A549 (cell line): ENCODE results near the gene CACNA2D2. TPM values are rescaled to one million over a fixed set of nuclear protein-coding genes. Genes with fewer than 3 reads are reported as not detected.

Source experiments
- ATAC-seq, 2 experiments: fragments of 200-7000 bp in 1 of 2; fragments of >200 bp in 1 of 2; cut with Nextera tagmentation in 1 of 2; cut with Tn5 transposase in 1 of 2; 3 replicates each; pipeline versions ENCODE4 v1.8.0 to v1.9.1; 2018 to 2020; ENCODE audit warnings: mild to moderate bottlenecking in 1 of 2, moderate library complexity in 1 of 2
- CTCF ChIA-PET: fragments of 300-600 bp; sonication (Branson Sonifier 250); formaldehyde crosslinking; extraction: SDS; loops from one replicate; lab custom pipeline; 2021; ENCODE audit warnings: antibody characterized with exemption, inconsistent platforms; lab: Yijun Ruan, JAX
- POLR2A ChIA-PET: fragments of 350-600 bp; formaldehyde crosslinking; extraction: SDS; loops from one replicate; lab custom pipeline; 2021; ENCODE audit warnings: antibody characterized with exemption, inconsistent platforms; lab: Yijun Ruan, JAX
- DNase-seq, 2 experiments: peaks; one replicate each; pipeline versions ENCODE4 v3.0.0 to v3.0.0-alpha.2; 2011 to 2016; ENCODE audit warnings: low read depth in 1 of 2, low spot score in 1 of 2
- FAIRE-seq: peaks from 2 replicates; lab custom pipeline; 2011; peaks lifted over from hg19 to GRCh38; lab: Jason Lieb, UNC
- H3K27ac ChIP-seq, 2 experiments: fragments of >200 bp; sonication (Bioruptor Twin); formaldehyde crosslinking; 3 replicates each; pipeline ENCODE4 v1.5.1; 2016 to 2017
- H3K4me1 ChIP-seq: fragments of >200 bp; sonication (Bioruptor Twin); formaldehyde crosslinking; 3 replicates; pipeline ENCODE4 v1.6.1; 2016
- H3K4me2 ChIP-seq: fragments of >200 bp; sonication (Bioruptor Twin); formaldehyde crosslinking; 3 replicates; pipeline ENCODE4 v1.6.1; 2016
- H3K4me3 ChIP-seq: fragments of >200 bp; sonication (Bioruptor Twin); formaldehyde crosslinking; 3 replicates; pipeline ENCODE4 v1.5.1; 2016
- H3K9me3 ChIP-seq: fragments of >200 bp; sonication (Bioruptor Twin); formaldehyde crosslinking; 3 replicates; pipeline ENCODE4 v1.6.1; 2016
- CEBPB ChIP-seq, 2 experiments: fragments of >200 bp in 1 of 2; sonication (Bioruptor Twin) in 1 of 2; formaldehyde crosslinking in 1 of 2; IDR thresholded peaks; 2 replicates each; pipeline ENCODE4 v1.6.1; 2012 to 2016
- CHD4 ChIP-seq: fragments of 200-600 bp; sonication (generic); IDR thresholded peaks from 2 replicates; pipeline ENCODE4 v1.6.1; 2016; ENCODE audit warnings: antibody characterized with exemption, mild to moderate bottlenecking, borderline replicate concordance
- EHMT2 ChIP-seq: fragments of 200-600 bp; sonication (generic); IDR thresholded peaks from 2 replicates; pipeline ENCODE4 v1.6.1; 2016; ENCODE audit warnings: antibody characterized with exemption, low read depth, mild to moderate bottlenecking, moderate library complexity
- ESRRA ChIP-seq: fragments of 150-350 bp; IDR thresholded peaks from 2 replicates; pipeline ENCODE4 v1.6.1; 2014; ENCODE audit warnings: mild to moderate bottlenecking, low read length, borderline replicate concordance
- FOSB ChIP-seq: fragments of 250-450 bp; sonication (Bioruptor Pico); IDR thresholded peaks from 2 replicates; pipeline ENCODE4 v1.5.0; 2020; ENCODE audit warnings: mild to moderate bottlenecking, moderate library complexity
- GATA3 ChIP-seq: IDR thresholded peaks from 2 replicates; pipeline ENCODE4 v1.6.1; 2012; ENCODE audit warnings: borderline replicate concordance
- HOXB5 ChIP-seq: fragments of 250-450 bp; sonication (Bioruptor Pico); IDR thresholded peaks from 2 replicates; pipeline ENCODE4 v1.5.0; 2020; ENCODE audit warnings: mild to moderate bottlenecking, moderate library complexity
- JUNB ChIP-seq: fragments of >200 bp; sonication (Bioruptor Twin); formaldehyde crosslinking; IDR thresholded peaks from 2 replicates; pipeline ENCODE4 v1.6.1; 2016
- MAFK ChIP-seq: fragments of 450-650 bp; IDR thresholded peaks from 2 replicates; pipeline ENCODE4 v1.6.1; 2014; ENCODE audit not compliant: partially characterized antibody
- MAZ ChIP-seq: fragments of 150-350 bp; IDR thresholded peaks from 2 replicates; pipeline ENCODE4 v1.6.1; 2014; ENCODE audit warnings: antibody characterized with exemption, low read depth, low read length, borderline replicate concordance
- NFE2L2 ChIP-seq: fragments of 150-350 bp; conservative IDR thresholded peaks from 2 replicates; pipeline ENCODE4 v1.6.1; 2014; ENCODE audit warnings: low read length
- NR3C1 ChIP-seq: fragments of >200 bp; sonication (Bioruptor Twin); formaldehyde crosslinking; IDR thresholded peaks from 3 replicates; pipeline ENCODE4 v1.6.1; 2017
- PHF8 ChIP-seq: fragments of 200-600 bp; sonication (generic); IDR thresholded peaks from 2 replicates; pipeline ENCODE4 v1.6.1; 2016; ENCODE audit warnings: low read depth, mild to moderate bottlenecking, antibody characterized with exemption, moderate library complexity, borderline replicate concordance
- POLR2A ChIP-seq: IDR thresholded peaks from 2 replicates; pipeline ENCODE4 v1.6.1; 2012; ENCODE audit warnings: mild to moderate bottlenecking, low read length
- RARB ChIP-seq: fragments of 250-450 bp; sonication (Bioruptor Pico); IDR thresholded peaks from 2 replicates; pipeline ENCODE4 v1.8.0; 2021; ENCODE audit warnings: mild to moderate bottlenecking, moderate library complexity
- SMC3 ChIP-seq: fragments of >200 bp; sonication (Bioruptor Twin); formaldehyde crosslinking; IDR thresholded peaks from 3 replicates; pipeline ENCODE4 v1.6.1; 2018; ENCODE audit warnings: inconsistent platforms
- TFCP2L1 ChIP-seq: fragments of 250-450 bp; sonication (Bioruptor Pico); IDR thresholded peaks from 2 replicates; pipeline ENCODE4 v1.5.0; 2021; ENCODE audit warnings: mild to moderate bottlenecking
- TP53 ChIP-seq: fragments of 250-450 bp; sonication (Bioruptor Pico); IDR thresholded peaks from 2 replicates; pipeline ENCODE4 v1.5.0; 2021; ENCODE audit warnings: mild to moderate bottlenecking, moderate library complexity
- WGBS: methylation state at CpG from one replicate; pipeline ENCODE4 v1.1.6; 2017; ENCODE audit errors: missing lambda C conversion rate; 5-methylcytosine and 5-hydroxymethylcytosine counted together
- polyA plus RNA-seq, 4 experiments: library from polyadenylated mRNA; depleted of rRNA in 3 of 4; stranded (reverse); fragments of >200 nt; fragmentation: RNase III in 1 of 4; extraction: RNeasy Plus Mini Kit Qiagen cat#74134 plus additional on column Dnase treatment in 1 of 4; gene quantifications; 2 replicates in 3 of 4; 3 replicates in 1 of 4; pipeline ENCODE4 v1.2.3, GENCODE V29; 2011 to 2017
- TF ChIP-seq, protein P1 (sequence below): fragments of 250-450 bp; sonication (Bioruptor Pico); IDR thresholded peaks from 2 replicates; pipeline ENCODE4 v1.5.0; 2020; ENCODE audit warnings: low read depth, mild to moderate bottlenecking, moderate library complexity
- TF ChIP-seq, protein P2 (sequence below): fragments of >200 bp; sonication (Bioruptor Twin); formaldehyde crosslinking; IDR thresholded peaks from 3 replicates; pipeline ENCODE4 v1.6.1; 2016
- TF ChIP-seq, protein P3 (sequence below): fragments of 450-650 bp; IDR thresholded peaks from 2 replicates; pipeline ENCODE4 v1.6.1; 2014; ENCODE audit warnings: antibody characterized with exemption
- TF ChIP-seq, protein P4 (sequence below): IDR thresholded peaks from 2 replicates; pipeline ENCODE4 v1.6.1; 2012
- TF ChIP-seq, protein P5 (sequence below): IDR thresholded peaks from 2 replicates; pipeline ENCODE4 v1.6.1; 2012

The CACNA2D2 gene
- polyA plus RNA-seq, 2 of the 4 experiments (the other 2 are of a cell fraction): 0.21 to 0.75 TPM

DNA sequence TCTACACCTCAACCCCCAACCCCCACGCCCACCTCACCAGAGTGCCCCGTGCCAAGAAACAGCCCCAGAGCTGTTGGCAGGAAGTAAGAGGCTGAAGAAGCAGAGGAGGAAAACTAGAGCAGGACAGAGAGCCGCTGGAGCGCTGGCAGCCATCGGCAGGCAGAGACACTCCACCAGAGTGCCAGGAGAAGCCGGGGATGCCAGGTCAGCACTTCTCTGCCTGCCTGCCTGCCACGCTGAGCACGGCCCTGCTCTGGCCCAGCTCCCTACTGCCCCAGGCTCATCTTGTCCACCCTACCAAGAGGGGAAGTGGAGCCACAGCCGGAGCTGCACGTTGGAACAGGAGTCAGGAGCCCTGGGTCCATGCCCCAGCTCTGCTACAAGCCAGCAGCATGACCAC is 29.7 kb downstream of the CACNA2D2 start:
- no peak for TF ChIP-seq GATA3
- TF ChIP-seq TP53 (CRISPR knock-in tag): no peak
- peak; percentile 31 for TF ChIP-seq MAFK
- no peak for DNase-seq
- H3K4me2 ChIP-seq: no peak overlapping the region
- H3K4me1 ChIP-seq: no peaks in the 10 kb centered on the region
- CTCF ChIA-PET: interaction anchor here (0.8 to 1.6 kb wide), 3 partner anchors 10 to 69 kb away, joined by 3 to 5 read pairs (median 4); no protein-coding TSS in a partner anchor
- ATAC-seq: no peak; a peak in 1 of 6 replicates
- H3K9me3 ChIP-seq: no peaks in the 10 kb centered on the region
- 44% methylated on average over 4 of the region's 10 CpGs for WGBS
- FAIRE-seq: no peak
- no peak overlapping the region for H3K27ac ChIP-seq
- POLR2A ChIA-PET: no interaction called here
- H3K4me3 ChIP-seq: no peak overlapping the region

DNA sequence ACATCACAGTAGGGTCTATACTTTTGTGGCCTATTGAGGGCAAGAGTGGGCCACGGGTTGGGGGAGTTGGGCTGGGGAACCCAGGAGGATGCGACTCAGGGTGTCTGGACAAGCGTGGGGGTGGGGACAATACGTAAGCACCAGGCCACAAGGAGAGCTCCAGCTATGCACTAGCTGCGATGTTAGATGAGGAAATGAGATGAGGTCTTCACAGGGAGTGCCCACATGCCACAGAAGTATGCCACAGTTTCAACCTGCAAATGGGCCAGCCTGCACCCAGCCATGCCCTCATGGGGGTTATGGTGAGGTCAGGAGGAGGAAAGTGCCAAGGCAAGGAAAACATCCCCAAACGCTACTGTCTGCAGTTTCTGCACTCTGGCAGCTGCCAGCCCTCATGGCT is 30.5 kb downstream of the CACNA2D2 start:
- no peak overlapping the region for H3K4me3 ChIP-seq
- POLR2A ChIA-PET: interaction anchor here (0.8 kb wide), 1 partner anchor 18 kb away, joined by 4 read pairs; no protein-coding TSS in a partner anchor
- no peak for FAIRE-seq
- TF ChIP-seq TP53 (CRISPR knock-in tag): no peak
- TF ChIP-seq ESRRA: no peak
- TF ChIP-seq, protein P1, sequence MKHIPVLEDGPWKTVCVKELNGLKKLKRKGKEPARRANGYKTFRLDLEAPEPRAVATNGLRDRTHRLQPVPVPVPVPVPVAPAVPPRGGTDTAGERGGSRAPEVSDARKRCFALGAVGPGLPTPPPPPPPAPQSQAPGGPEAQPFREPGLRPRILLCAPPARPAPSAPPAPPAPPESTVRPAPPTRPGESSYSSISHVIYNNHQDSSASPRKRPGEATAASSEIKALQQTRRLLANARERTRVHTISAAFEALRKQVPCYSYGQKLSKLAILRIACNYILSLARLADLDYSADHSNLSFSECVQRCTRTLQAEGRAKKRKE (CRISPR knock-in tag): no peak
- TF ChIP-seq, all 56 proteins: peak for 0
- no peak for ATAC-seq
- Histone ChIP-seq H3K4me1 (no peaks in the 10 kb centered on the region), H3K9me3 (no peaks in the 10 kb centered on the region), H3K27ac (no peak overlapping the region), H3K4me2 (no peak overlapping the region)
- 72% methylated on average over 5 of the region's 6 CpGs for WGBS
- CTCF ChIA-PET: interaction anchor here (0.7 to 2.0 kb wide), 4 partner anchors 37 to 1118 kb away, joined by 4 to 5 read pairs (median 4); no protein-coding TSS in a partner anchor
- no peak for DNase-seq

DNA sequence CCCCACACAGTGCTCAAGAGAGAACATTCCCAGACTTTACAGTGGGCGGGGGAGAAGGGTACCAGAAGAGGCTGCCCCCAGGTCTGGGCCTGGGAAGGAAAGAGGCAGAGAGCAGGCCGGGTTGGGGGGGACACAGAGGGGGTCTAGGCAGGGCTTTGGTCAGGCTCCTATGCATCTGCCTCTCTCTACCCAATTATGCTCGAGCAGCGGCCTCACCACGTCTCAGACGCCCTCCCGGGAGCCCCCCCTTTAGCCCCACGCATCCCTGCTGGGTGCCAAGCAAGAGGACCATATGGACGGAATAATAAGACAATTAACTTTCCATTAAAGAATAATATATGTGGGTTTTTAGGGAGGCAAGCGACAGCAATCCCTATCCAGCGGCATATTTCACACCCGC is 32.8 kb downstream of the CACNA2D2 start:
- no peak for ATAC-seq
- CTCF ChIA-PET: no interaction called here
- no peak overlapping the region for H3K27ac ChIP-seq
- H3K4me3 ChIP-seq: no peak overlapping the region
- no peak for FAIRE-seq
- no peak for DNase-seq
- no peaks in the 10 kb centered on the region for H3K9me3 ChIP-seq
- H3K4me1 ChIP-seq: no peaks in the 10 kb centered on the region
- POLR2A ChIA-PET: no interaction called here
- 48% methylated on average over 11 of the region's 12 CpGs for WGBS
- H3K4me2 ChIP-seq: no peak overlapping the region
- TF ChIP-seq EHMT2 (no peak), HOXB5 (no peak), GATA3 (no peak), JUNB (no peak), PHF8 (no peak), MAZ (no peak), NR3C1 (no peak), CHD4 (no peak), CEBPB (IDR thresholded peaks at IDR 0.05) (no peak), TFCP2L1 (no peak), SMC3 (no peak), FOSB (CRISPR knock-in tag) (no peak)
- TF ChIP-seq, protein P2, sequence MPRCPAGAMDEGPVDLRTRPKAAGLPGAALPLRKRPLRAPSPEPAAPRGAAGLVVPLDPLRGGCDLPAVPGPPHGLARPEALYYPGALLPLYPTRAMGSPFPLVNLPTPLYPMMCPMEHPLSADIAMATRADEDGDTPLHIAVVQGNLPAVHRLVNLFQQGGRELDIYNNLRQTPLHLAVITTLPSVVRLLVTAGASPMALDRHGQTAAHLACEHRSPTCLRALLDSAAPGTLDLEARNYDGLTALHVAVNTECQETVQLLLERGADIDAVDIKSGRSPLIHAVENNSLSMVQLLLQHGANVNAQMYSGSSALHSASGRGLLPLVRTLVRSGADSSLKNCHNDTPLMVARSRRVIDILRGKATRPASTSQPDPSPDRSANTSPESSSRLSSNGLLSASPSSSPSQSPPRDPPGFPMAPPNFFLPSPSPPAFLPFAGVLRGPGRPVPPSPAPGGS: no peak
- TF ChIP-seq, protein P3, sequence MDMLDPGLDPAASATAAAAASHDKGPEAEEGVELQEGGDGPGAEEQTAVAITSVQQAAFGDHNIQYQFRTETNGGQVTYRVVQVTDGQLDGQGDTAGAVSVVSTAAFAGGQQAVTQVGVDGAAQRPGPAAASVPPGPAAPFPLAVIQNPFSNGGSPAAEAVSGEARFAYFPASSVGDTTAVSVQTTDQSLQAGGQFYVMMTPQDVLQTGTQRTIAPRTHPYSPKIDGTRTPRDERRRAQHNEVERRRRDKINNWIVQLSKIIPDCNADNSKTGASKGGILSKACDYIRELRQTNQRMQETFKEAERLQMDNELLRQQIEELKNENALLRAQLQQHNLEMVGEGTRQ: no peak
- TF ChIP-seq, protein P4, sequence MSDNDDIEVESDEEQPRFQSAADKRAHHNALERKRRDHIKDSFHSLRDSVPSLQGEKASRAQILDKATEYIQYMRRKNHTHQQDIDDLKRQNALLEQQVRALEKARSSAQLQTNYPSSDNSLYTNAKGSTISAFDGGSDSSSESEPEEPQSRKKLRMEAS: no peak

DNA sequence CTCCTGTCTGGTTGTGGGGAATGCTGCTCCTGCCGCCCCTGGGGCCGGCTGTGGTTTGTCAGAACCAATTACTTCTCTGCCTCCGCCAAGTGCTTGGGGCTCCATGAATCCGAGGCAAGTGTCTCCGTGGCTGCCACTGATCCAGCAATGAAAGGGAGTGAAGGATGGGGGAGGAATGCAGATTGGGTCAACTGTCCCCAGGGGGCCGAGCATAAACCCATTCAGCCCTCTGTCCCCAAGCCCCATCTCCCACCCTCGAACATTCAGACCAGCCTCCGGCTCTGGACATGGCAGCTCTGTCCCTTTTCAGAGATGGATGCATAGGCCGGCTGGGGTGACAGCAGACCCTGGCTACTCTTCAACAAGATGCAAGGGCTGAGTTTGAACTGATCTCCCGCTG is 35.5 kb downstream of the CACNA2D2 start:
- no peak overlapping the region for H3K4me3 ChIP-seq
- FAIRE-seq (no peak), ATAC-seq (no peak), DNase-seq (no peak)
- WGBS: 50% methylated on average over 4 of the region's 10 CpGs
- H3K9me3 ChIP-seq: no peaks in the 10 kb centered on the region
- no peak overlapping the region for H3K4me2 ChIP-seq
- no peaks in the 10 kb centered on the region for H3K4me1 ChIP-seq
- TF ChIP-seq PHF8: no peak
- TF ChIP-seq RARB (CRISPR knock-in tag): no peak
- TF ChIP-seq MAZ: no peak
- TF ChIP-seq TFCP2L1: no peak
- TF ChIP-seq, protein P5, sequence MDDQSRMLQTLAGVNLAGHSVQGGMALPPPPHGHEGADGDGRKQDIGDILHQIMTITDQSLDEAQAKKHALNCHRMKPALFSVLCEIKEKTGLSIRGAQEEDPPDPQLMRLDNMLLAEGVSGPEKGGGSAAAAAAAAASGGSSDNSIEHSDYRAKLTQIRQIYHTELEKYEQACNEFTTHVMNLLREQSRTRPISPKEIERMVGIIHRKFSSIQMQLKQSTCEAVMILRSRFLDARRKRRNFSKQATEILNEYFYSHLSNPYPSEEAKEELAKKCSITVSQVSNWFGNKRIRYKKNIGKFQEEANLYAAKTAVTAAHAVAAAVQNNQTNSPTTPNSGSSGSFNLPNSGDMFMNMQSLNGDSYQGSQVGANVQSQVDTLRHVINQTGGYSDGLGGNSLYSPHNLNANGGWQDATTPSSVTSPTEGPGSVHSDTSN: no peak
- no peak for TF ChIP-seq NFE2L2
- no peak for TF ChIP-seq POLR2A
- ChIA-PET CTCF (no interaction called here), POLR2A (no interaction called here)
- H3K27ac ChIP-seq: no peak overlapping the region
